COLO668 (cell line): ENCODE measurements around the gene NEK9.

Experiments
- DNase-seq: peaks from one replicate; lab custom pipeline; 2025; ENCODE audit not compliant: unreplicated experiment; lab: John Stamatoyannopoulos, UW

NEK9 gene

DNA sequence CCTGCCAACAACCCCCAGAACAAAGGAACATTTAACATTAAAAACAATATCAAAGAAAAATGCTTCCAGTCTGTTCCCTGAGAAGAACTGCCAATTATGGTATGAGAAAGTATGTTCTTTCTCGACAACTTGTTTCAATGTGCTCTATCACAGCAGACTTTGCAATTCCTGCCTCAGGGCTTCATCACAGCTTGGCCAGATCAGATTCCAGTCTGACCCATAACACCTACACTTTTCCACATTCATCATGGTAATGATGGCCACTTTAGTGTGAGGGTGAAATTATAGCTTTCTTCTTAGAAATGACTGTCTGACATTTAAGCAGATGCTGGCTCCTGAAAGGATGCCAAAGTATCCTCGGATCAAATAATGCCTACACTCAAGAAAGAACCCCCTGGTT lies 17.0 kb downstream of the NEK9 start:
- no peak for DNase-seq

GRCh38 chr14:75107186-75107585 lies 19.7 kb downstream of the NEK9 start:
- no peak for DNase-seq

DNA sequence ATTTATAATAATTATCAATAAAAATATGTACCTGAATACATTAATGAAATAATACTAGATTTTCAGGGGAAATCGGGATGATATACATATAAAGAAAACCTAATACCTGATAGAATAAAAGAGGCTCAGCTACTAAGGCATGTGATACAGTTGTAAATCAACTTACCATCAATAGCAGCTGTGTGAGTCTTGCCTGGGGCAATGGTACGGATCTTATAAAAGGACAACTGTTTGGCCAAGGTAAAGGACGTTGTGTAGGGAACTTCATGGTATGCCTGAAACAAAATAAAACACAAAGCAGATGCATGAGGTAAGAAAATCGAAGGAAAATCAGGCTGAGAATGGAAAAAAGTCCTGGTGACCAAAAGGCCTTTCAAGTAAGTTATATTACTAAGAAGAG lies 25.4 kb downstream of the NEK9 start:
- DNase-seq = peak; percentile 21

DNA sequence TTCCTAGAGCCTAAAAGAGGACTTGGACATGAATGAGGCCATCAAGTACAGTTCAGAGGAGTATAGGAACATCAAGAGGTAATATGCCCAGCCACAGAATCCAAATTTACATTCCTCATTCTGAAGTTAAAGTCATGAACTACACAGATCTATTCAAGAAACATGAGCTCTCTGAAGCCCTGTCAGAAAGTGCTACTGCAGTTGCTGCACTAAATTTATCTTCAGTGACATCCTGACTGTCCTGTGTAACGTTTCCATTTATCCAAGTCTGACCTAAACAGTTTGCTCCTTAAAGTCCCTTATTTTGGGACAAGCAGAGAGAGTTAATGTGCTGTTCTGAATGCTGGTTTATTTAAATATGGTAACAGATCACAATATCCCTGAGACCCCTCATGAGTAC lies 28.2 kb downstream of the NEK9 start:
- DNase-seq = no peak

- DNase-seq = no peak
Observed at GRCh38 chr14:75098212-75098611, 28.6 kb downstream of the NEK9 start.

- DNase-seq = no peak
Observed at GRCh38 chr14:75096959-75097358, 29.9 kb downstream of the NEK9 start.

GRCh38 chr14:75095690-75096089 lies 31.2 kb downstream of the NEK9 start:
- no peak for DNase-seq

GRCh38 chr14:75094896-75095295 lies 32.0 kb downstream of the NEK9 start:
- no peak for DNase-seq

DNA sequence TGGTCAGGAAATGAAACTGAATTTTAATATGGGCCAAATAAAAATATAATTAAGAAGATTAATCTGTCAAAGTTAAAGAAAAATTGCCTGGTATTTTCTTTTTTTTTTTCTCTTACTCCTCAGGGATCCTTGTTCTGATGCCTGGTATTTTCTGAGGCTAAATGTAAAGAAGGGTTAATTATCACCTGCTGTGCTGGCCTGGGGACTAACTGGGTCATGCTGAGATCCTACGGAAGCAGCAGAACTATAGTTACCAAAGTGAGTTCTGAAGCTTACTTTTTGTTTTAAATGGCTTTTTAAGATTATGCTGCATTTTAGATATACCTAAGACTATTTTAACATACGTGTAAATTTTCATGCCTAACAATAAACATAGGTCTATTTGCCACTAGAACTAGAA lies 34.1 kb downstream of the NEK9 start:
- DNase-seq = no peak

DNA sequence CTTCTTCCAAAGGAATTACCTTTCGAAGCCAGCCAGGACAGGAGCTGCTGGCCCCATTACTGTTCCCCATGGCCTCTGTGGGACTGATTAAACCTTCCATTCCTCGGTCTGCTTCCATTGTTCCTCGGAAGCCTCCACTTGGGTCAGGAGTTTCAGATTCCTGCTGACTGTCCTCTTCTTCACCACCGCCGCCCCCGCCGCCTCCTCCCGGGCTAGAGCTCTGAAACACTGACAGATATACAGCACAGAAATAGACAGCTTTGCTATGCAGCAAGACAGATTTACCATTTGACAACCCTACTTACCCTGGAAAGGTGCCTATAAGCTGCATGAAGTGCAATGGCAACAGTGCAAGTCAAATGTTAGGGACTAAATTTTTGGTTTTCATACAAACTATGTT lies 35.6 kb downstream of the NEK9 start:
- no peak for DNase-seq

GRCh38 chr14:75090353-75090752 lies 36.5 kb downstream of the NEK9 start:
- no peak for DNase-seq

- peak; percentile 60 for DNase-seq
Observed at GRCh38 chr14:75088566-75089373, 38.1 kb downstream of the NEK9 start.

- DNase-seq = no peak
Observed at GRCh38 chr14:75088153-75088552, 38.7 kb downstream of the NEK9 start.

DNA sequence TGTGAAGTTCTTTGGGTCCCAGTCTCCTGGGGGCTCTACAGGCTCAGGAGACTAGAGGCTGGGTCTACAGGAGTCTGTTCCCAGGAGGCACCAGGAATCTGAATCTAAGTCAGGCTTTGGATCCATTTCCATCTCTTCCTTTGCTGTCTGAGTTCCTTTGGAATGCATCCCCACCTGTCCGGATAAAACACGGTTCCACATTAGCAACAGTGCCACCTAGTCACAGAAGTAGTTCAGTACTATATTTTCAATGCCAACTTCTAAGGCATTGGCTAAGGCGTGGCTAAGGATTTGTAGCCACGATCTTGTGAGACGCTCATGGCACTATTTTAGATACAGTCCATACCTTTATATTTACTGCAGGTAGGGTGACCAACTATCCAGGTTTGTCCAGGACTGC lies 42.3 kb downstream of the NEK9 start:
- no peak for DNase-seq

- no peak for DNase-seq
Observed at GRCh38 chr14:75083271-75083670, 43.6 kb downstream of the NEK9 start.

DNA sequence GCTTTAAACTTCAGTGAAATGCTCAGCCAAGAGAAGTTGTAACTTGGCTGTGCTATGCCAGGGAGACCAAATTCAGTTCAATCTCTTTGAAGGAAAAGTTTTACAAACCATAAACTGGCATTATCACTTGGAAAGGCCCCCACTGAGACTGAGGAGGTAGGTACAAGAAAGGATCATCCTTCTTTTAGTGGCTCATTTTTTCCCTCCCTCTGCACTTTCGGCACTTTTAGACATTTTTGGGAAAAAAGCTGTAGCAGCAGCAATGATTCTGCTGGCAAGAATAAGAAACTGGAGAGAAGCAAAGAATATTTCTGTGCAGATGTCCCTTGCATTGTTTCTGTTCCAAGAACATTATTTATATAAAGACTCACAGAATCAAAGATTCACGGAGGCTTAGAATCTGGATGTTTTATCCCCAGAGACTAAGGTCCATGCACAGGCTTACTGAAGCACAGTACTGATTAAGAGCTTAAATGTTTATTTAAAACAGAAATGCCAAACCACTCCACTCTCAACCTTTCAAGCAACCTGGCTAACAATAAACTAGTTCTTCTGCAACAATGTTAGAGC lies 45.1 kb downstream of the NEK9 start:
- no peak for DNase-seq

- DNase-seq = no peak
Observed at GRCh38 chr14:75079521-75079920, 47.3 kb downstream of the NEK9 start.

DNA sequence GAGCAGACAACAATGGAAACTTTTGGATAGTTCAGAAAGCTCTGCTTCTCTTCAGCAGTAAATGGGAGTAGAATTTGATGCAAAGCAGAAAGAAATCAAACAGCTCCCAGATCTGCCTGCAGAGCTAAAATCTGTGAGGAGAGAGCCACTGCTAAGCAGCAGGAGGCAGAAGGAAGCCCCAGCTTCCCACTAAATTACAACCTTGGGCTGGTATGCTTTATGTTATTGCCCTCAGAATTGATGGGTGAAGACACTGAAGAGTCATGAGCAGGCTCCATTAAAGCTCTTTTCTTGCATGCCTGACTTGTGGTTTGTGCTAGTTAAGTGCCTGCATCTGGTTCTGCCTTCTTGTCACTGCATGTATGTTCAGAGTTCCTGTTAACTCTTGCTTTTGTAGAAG lies 49.1 kb downstream of the NEK9 start:
- no peak for DNase-seq

GRCh38 chr14:75070383-75070782 lies 56.5 kb downstream of the NEK9 start:
- no peak for DNase-seq

DNA sequence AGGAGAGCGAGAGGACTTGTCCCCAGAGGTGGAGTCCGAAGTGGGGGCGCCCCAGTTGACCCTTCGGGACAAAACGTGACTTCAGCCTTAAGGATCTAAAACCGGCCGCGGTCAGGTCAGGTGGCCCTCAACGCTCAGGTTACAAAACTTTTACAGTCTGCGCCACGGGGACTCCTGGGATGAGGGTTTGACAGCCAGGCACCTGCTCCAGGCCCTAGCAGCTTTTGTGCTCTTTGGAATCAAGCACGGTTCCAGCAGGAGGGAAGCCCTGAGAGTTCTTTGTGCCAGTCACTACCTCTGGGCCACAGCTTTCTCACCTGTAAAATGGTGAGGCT lies 57.1 kb downstream of the NEK9 start:
- DNase-seq = peak; percentile 87

DNA sequence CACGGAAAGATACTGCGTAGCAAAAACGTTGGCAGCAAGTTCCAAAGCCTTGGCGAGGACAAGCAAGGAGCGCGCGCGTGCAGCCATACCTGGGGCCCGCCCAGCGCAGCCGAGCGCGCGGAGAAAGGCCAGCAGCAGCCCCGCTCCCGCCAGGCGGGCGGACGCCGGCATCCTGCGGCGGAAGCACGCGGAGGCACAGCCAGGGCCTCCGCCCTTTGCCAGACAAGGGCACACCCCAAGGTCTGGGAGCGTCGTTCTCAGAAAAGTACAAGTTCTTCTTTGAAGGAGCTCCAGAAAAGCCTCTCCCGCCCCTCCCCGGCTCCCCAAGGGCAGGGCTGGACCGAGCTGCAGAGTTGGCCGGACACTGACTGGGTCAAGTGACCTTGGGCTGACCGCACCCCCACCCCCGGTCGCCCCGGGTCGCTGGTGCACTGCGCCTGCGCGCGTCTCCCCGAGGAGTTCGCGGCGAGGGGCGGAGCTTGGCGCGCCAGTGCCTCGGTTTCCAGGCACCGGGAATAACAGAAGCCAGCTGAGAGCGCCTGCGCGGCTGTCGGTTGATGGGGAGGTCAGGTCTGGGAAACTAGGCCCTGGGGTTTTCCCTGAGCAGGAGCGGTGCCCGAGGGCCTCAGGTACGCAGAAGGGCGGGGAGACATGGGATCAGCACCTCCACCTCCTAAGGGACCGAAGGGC lies 57.6 kb downstream of the NEK9 start, which contains the start of gene ZC2HC1C:
ZC2HC1C (plus strand) TSS at position 521 of the 690 bp plus-strand sequence. CDS start 933 bp downstream, outside the sequence.
- peak; percentile 99 for DNase-seq
